AG20443 (cell line): Measurements from ENCODE around the gene OR5AL1.
"Not testable (repeated sequence)": the region's sequence is repeated elsewhere in the genome, so short reads cannot be mapped to it uniquely, and the experiment has no call there.

ENCODE experiments used
- DNase-seq: peaks from one replicate; pipeline ENCODE4 v3.0.0; 2012; ENCODE audit warnings: low spot score, mixed read lengths

The OR5AL1 gene

GRCh38 chr11:56412396-56412795 is at the start of gene OR5AL1:
Gene OR5AL1, plus strand, starts transcription at chr11:56412696.
- no peak for DNase-seq

GRCh38 chr11:56375324-56375723 is 37.2 kb upstream of the OR5AL1 start, which contains the start of gene OR8U1:
Gene OR8U1, plus strand, starts transcription at chr11:56375624. Its CDS starts 0 bp downstream, at chr11:56375624.
- no peak for DNase-seq

- no peak for DNase-seq
Observed at GRCh38 chr11:56380120-56380519, 32.4 kb upstream of the OR5AL1 start.

- no peak for DNase-seq
Observed at GRCh38 chr11:56394381-56394780, 18.1 kb upstream of the OR5AL1 start.

DNA sequence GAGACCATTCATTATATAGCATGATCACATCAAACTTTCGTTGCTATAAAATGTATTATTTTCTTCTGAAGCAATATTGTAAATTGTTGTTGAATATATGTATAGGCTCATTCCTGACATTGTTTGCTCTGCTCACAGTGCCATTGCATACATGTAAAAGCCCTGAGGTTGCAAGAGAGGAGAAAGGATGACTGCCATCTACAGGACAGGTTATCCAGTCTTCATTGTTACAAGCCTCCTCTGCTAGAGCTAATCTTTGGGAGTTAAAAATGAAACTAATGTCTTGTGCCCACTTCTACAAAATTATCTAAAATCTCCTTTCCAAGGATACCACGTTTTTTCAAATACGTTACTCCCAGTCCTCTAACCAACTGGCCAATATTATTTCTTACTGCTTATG is 16.4 kb upstream of the OR5AL1 start:
- DNase-seq = no peak

DNA sequence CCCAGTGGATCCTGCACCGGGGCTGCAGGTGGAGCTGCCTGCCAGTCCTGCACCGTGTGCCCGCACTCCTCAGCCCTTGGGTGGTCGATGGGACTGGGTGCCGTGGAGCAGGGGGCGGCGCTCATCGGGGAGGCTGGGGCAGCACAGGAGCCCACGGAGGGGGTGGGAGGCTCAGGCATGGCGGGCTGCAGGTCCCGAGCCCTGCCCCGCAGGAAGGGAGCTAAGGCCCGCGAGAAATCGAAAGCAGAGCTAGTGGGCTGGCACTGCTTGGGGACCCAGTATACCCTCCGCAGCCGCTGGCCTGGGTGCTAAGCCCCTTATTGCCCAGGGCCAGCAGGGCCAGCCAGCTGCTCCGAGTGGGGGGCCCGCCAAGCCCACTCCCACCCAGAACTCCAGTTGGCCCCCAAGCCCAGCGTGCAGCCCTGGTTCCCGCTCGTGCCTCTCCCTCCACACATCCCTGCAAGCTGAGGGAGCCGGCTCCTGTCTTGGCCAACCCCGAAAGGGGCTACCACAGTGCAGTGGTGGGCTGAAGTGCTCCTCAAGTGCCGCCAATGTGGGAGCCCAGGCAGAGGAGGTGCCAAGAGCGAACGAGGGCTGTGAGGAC is 10.5 kb upstream of the OR5AL1 start:
- not testable (repeated sequence) for DNase-seq

DNA sequence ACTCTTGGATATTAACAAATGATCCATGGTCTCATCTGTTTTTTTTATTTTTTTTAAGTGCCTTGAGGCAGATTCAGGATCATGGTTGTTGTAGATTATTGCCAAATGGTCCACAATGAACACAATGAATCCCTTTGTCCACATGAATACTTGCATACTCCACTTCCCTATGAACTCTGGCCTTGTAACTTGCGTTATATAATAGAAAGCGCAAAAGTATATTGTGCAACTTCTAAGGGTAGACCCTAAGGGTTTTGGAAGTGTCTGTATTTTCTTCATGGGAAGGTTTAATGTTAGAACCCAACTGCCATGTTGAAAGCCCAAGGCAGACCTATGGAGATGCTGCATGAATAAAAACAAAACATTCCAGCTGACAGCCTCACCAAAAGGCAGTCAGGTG is 8.1 kb upstream of the OR5AL1 start:
- DNase-seq = no peak

DNA sequence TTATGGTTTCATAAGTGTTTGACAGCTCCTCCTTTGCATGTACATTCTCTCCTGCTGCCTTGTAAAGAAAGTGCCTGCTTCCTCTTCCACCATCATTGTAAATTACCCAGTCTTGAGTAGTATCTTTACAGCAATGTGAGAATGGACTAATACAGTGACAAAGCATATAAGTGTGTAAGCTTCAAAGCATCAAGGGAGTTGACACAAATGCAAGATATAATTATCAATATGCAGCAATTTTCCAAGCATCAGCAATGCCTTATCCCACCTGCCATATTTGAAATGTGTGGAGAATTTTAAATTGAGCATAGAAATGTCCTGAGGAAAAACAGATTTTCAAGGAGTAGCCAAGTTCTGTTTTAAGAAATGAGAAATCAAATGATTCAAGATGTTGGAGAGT is 1.7 kb upstream of the OR5AL1 start:
- no peak for DNase-seq

GRCh38 chr11:56453521-56453920 is 41.0 kb downstream of the OR5AL1 start:
- no peak for DNase-seq

GRCh38 chr11:56457076-56457475 is 44.6 kb downstream of the OR5AL1 start:
- DNase-seq = no peak
